Activated T-cell treated with anti-CD3 and anti-CD28 coated beads, Interleukin-2, amount 50 U/mL, for 4 hours (primary cell): ENCODE results near the gene GRIA2. TPM values are rescaled to one million over a fixed set of nuclear protein-coding genes. Genes with fewer than 3 reads are reported as not detected.
"Not testable (repeated sequence)": the region's sequence is repeated elsewhere in the genome, so short reads cannot be mapped to it uniquely, and the experiment has no call there.

ENCODE experiments used
- ATAC-seq, 2 donors: fragments of 200-7000 bp; cut with Tn5 transposase; one replicate each; pipeline ENCODE4 v1.10.0; 2021
- DNase-seq: peaks from one replicate; pipeline ENCODE4 v3.0.0-alpha.2; 2020
- H3K27me3 Mint-ChIP-seq: one replicate; pipeline ENCODE4 v1.8.0; 2021; ENCODE audit warnings: low read depth, mixed read lengths
- H3K36me3 Mint-ChIP-seq: one replicate; pipeline ENCODE4 v1.8.0; 2022; ENCODE audit warnings: mixed read lengths; ENCODE audit not compliant: insufficient read depth
- H3K4me1 Mint-ChIP-seq: one replicate; pipeline ENCODE4 v1.8.0; 2021; ENCODE audit warnings: low read depth, mixed read lengths
- H3K4me3 Mint-ChIP-seq: one replicate; pipeline ENCODE4 v1.8.0; 2021; ENCODE audit warnings: mild to moderate bottlenecking, moderate library complexity, mixed read lengths
- H3K9me3 Mint-ChIP-seq: one replicate; pipeline ENCODE4 v1.8.0; 2021; ENCODE audit warnings: mixed read lengths
- total RNA-seq, 3 donors: library from RNA; stranded (reverse); gene quantifications; one replicate each; pipeline ENCODE4 v1.2.1, GENCODE V29; 2021

Gene GRIA2
- total RNA-seq, 3 donors from 2014 or later: not detected

- Mint-ChIP-seq H3K4me1 (no peaks in the 10 kb centered on the region), H3K27me3 (peaks cover 24% of the 10 kb centered on the region), H3K9me3 (peaks cover under 1% of the 10 kb centered on the region), H3K4me3 (no peak overlapping the region), H3K36me3 (no peaks in the 10 kb centered on the region)
- ATAC-seq: no peak
- DNase-seq: no peak
These were observed 4.6 kb downstream of the GRIA2 start for GRCh38 chr4:157225096-157225495.

GRCh38 chr4:157226035-157226434 is 5.5 kb downstream of the GRIA2 start:
- H3K9me3 Mint-ChIP-seq: no peaks in the 10 kb centered on the region
- peaks cover 18% of the 10 kb centered on the region for H3K27me3 Mint-ChIP-seq
- H3K36me3 Mint-ChIP-seq: no peaks in the 10 kb centered on the region
- no peak for ATAC-seq
- no peak for DNase-seq
- no peak overlapping the region for H3K4me3 Mint-ChIP-seq
- H3K4me1 Mint-ChIP-seq: no peaks in the 10 kb centered on the region

GRCh38 chr4:157226601-157227000 is 6.1 kb downstream of the GRIA2 start:
- H3K9me3 Mint-ChIP-seq: no peaks in the 10 kb centered on the region
- DNase-seq (no peak), ATAC-seq (no peak)
- no peak overlapping the region for H3K4me3 Mint-ChIP-seq
- H3K27me3 Mint-ChIP-seq: peaks cover 12% of the 10 kb centered on the region
- no peaks in the 10 kb centered on the region for H3K4me1 Mint-ChIP-seq
- no peaks in the 10 kb centered on the region for H3K36me3 Mint-ChIP-seq

- Mint-ChIP-seq H3K4me3 (no peak overlapping the region), H3K36me3 (no peaks in the 10 kb centered on the region), H3K27me3 (no peaks in the 10 kb centered on the region)
These were observed 11.0 kb downstream of the GRIA2 start for GRCh38 chr4:157231525-157231924.

GRCh38 chr4:157242871-157243270 is 22.3 kb downstream of the GRIA2 start:
- Mint-ChIP-seq H3K36me3 (no peaks in the 10 kb centered on the region), H3K4me3 (no peak overlapping the region), H3K9me3 (peaks cover 4% of the 10 kb centered on the region), H3K27me3 (no peaks in the 10 kb centered on the region), H3K4me1 (no peaks in the 10 kb centered on the region)
- ATAC-seq (no peak), DNase-seq (no peak)

More at GRCh38 chr4:157231525-157231924, 11.0 kb downstream of the GRIA2 start:
- H3K4me1 Mint-ChIP-seq: no peaks in the 10 kb centered on the region
- no peak for ATAC-seq
- no peaks in the 10 kb centered on the region for H3K9me3 Mint-ChIP-seq
- no peak for DNase-seq

- ATAC-seq: no peak
- Mint-ChIP-seq H3K4me1 (no peaks in the 10 kb centered on the region), H3K4me3 (no peak overlapping the region), H3K9me3 (peaks cover 4% of the 10 kb centered on the region), H3K27me3 (no peaks in the 10 kb centered on the region), H3K36me3 (no peaks in the 10 kb centered on the region)
- DNase-seq: no peak
These were observed 23.8 kb downstream of the GRIA2 start for GRCh38 chr4:157244348-157244747.

- DNase-seq (no peak), ATAC-seq (no peak)
- Mint-ChIP-seq H3K4me1 (no peaks in the 10 kb centered on the region), H3K27me3 (no peaks in the 10 kb centered on the region), H3K36me3 (no peaks in the 10 kb centered on the region), H3K9me3 (peaks cover 4% of the 10 kb centered on the region), H3K4me3 (no peak overlapping the region)
These were observed 24.8 kb downstream of the GRIA2 start for GRCh38 chr4:157245351-157245750.

- no peak overlapping the region for H3K4me3 Mint-ChIP-seq
These were observed 26.4 kb downstream of the GRIA2 start for GRCh38 chr4:157246964-157247363.

GRCh38 chr4:157258165-157258564 is 37.6 kb downstream of the GRIA2 start:
- not testable (repeated sequence) for DNase-seq, H3K4me1 Mint-ChIP-seq, H3K36me3 Mint-ChIP-seq, H3K27me3 Mint-ChIP-seq, ATAC-seq, H3K4me3 Mint-ChIP-seq
- peaks cover 19% of the 10 kb centered on the region for H3K9me3 Mint-ChIP-seq

More at GRCh38 chr4:157246964-157247363, 26.4 kb downstream of the GRIA2 start:
- Mint-ChIP-seq H3K36me3 (no peaks in the 10 kb centered on the region), H3K27me3 (no peaks in the 10 kb centered on the region), H3K4me1 (no peaks in the 10 kb centered on the region), H3K9me3 (no peaks in the 10 kb centered on the region)
- ATAC-seq (no peak), DNase-seq (no peak)

- DNase-seq (no peak), ATAC-seq (no peak)
- H3K4me1 Mint-ChIP-seq: no peaks in the 10 kb centered on the region
- no peaks in the 10 kb centered on the region for H3K36me3 Mint-ChIP-seq
- H3K9me3 Mint-ChIP-seq: peaks cover 15% of the 10 kb centered on the region
- H3K4me3 Mint-ChIP-seq: no peak overlapping the region
- no peaks in the 10 kb centered on the region for H3K27me3 Mint-ChIP-seq
These were observed 44.8 kb downstream of the GRIA2 start for GRCh38 chr4:157265281-157265680.

- DNase-seq (no peak), ATAC-seq (no peak)
- Mint-ChIP-seq H3K36me3 (no peaks in the 10 kb centered on the region), H3K4me1 (no peaks in the 10 kb centered on the region), H3K4me3 (no peak overlapping the region), H3K27me3 (no peaks in the 10 kb centered on the region), H3K9me3 (peaks cover 19% of the 10 kb centered on the region)
These were observed 49.6 kb downstream of the GRIA2 start for GRCh38 chr4:157270108-157270507.

- Mint-ChIP-seq H3K36me3 (no peaks in the 10 kb centered on the region), H3K27me3 (no peaks in the 10 kb centered on the region), H3K4me1 (no peaks in the 10 kb centered on the region), H3K4me3 (no peak overlapping the region), H3K9me3 (peaks cover 19% of the 10 kb centered on the region)
- DNase-seq (no peak), ATAC-seq (no peak)
These were observed 50.0 kb downstream of the GRIA2 start for GRCh38 chr4:157270552-157270951.

GRCh38 chr4:157271166-157271869 is 50.8 kb downstream of the GRIA2 start:
- Mint-ChIP-seq H3K4me3 (no peak overlapping the region), H3K36me3 (no peaks in the 10 kb centered on the region), H3K9me3 (peaks cover 16% of the 10 kb centered on the region), H3K4me1 (no peaks in the 10 kb centered on the region), H3K27me3 (no peaks in the 10 kb centered on the region)
- ATAC-seq: no peak
- no peak for DNase-seq

GRCh38 chr4:157280673-157281072 is 60.1 kb downstream of the GRIA2 start:
- H3K36me3 Mint-ChIP-seq: no peaks in the 10 kb centered on the region
- no peaks in the 10 kb centered on the region for H3K27me3 Mint-ChIP-seq
- H3K9me3 Mint-ChIP-seq: no peaks in the 10 kb centered on the region
- DNase-seq (no peak), ATAC-seq (no peak)
- H3K4me1 Mint-ChIP-seq: no peaks in the 10 kb centered on the region
- H3K4me3 Mint-ChIP-seq: no peak overlapping the region

- DNase-seq: no peak
- no peak for ATAC-seq
- Mint-ChIP-seq H3K9me3 (no peaks in the 10 kb centered on the region), H3K4me1 (no peaks in the 10 kb centered on the region), H3K36me3 (no peaks in the 10 kb centered on the region), H3K27me3 (no peaks in the 10 kb centered on the region), H3K4me3 (no peak overlapping the region)
These were observed 61.5 kb downstream of the GRIA2 start for GRCh38 chr4:157282019-157282418.
